Brain pericyte (primary cell): ENCODE results near the gene ARHGAP44.

Experiments
- DNase-seq: peaks from one replicate; pipeline ENCODE4 v3.0.0-alpha.2; 2012; ENCODE audit warnings: low read depth, low spot score

ARHGAP44 gene, protein sequence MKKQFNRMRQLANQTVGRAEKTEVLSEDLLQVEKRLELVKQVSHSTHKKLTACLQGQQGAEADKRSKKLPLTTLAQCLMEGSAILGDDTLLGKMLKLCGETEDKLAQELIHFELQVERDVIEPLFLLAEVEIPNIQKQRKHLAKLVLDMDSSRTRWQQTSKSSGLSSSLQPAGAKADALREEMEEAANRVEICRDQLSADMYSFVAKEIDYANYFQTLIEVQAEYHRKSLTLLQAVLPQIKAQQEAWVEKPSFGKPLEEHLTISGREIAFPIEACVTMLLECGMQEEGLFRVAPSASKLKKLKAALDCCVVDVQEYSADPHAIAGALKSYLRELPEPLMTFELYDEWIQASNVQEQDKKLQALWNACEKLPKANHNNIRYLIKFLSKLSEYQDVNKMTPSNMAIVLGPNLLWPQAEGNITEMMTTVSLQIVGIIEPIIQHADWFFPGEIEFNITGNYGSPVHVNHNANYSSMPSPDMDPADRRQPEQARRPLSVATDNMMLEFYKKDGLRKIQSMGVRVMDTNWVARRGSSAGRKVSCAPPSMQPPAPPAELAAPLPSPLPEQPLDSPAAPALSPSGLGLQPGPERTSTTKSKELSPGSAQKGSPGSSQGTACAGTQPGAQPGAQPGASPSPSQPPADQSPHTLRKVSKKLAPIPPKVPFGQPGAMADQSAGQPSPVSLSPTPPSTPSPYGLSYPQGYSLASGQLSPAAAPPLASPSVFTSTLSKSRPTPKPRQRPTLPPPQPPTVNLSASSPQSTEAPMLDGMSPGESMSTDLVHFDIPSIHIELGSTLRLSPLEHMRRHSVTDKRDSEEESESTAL

DNA sequence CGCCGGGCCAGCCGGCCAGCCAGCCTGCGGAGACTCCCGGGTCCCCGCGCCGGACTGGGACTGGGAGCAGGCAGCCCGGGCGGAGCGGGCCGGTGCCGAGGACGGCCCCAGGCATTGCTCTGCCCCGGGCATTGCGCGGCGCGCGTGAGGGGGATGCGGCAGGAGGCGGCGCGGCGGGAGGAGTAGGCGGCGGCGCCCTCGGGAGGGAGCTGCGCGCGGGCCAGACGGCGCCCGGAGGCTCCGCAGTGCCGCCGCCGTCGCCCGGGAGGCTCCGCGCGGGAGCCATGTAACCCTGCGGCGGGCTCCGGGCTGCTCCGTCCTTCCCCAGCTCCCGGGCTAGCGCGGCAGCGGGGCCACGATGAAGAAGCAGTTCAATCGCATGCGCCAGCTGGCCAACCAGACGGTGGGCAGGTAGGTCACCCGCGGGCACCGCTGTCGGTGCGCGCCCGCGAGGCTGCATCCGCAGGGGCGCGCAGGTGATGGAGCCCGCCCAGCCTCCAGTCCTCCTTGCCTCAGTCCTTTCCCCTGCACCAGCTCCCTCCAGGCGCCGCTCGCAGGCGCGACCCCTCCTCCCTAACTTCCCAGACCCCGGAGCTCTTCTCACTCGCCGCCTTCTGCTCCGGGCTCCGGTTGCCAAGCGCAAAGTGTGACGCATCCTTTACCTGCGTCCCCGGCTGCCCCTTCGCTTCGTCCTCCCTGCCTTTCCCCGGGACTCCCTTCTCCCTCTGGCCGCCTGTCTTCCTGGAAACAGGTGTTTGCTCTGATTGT is at the start of gene ARHGAP44:
ARHGAP44 (plus strand) TSS at position 18 of the 768 bp plus-strand sequence; CDS start at position 359, 341 bp downstream.
- DNase-seq, result no peak

DNA sequence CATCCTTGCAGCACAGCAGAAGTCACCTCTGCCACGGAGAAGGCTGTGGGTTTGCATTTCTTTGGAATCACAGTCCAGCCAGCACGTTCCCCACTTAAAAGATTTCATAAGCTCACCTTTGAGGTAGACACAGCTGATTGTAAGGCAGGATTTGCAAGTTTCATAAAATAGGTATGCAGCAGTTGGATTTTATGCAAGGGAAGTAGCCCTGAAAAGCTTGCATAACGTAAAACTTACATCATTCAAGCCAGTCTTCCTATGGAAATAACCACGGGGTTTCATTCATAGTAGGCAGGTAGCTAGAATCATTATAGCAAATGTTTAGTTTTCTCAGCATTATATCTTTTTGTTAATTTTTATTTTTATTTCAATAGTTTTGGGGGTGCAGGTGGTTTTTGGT is 49.8 kb upstream of the ARHGAP44 start:
- no peak for DNase-seq

DNA sequence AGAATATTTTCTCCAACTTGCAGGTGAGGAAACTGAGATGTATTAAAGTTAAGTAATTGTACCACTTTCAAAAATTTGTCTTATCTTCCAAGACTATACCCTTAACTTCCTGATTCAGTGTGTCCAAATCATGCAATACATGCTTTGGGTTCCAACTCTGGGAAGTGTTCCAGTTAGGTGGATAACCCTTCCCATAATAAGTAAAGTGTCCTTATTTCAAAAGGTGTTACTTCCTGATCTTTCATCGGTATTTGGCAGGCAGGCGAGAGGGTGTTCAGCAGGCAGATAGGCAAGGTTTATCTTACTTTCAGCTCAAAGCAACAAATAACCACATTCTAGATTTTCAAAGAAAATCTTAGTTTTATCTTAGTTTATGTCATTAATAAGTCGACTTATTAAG is 46.3 kb upstream of the ARHGAP44 start:
- DNase-seq, result no peak

DNA sequence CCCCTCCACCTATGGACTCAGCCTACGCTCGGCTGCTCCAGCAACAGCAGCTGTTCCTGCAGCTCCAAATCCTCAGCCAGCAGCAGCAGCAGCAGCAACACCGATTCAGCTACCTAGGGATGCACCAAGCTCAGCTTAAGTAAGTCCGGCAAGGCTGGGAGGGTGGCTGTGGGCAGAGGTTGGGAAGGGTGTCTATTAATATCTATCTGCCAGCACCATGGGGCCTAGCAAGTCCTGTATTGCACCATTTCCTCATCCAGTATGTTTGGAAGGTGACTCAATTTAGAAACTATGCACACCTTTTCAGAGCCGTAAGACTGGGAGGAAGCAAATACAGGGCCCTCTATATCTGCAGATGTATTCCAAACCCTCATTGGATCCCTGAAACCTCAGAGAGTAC is 45.0 kb upstream of the ARHGAP44 start:
- no peak for DNase-seq

DNA sequence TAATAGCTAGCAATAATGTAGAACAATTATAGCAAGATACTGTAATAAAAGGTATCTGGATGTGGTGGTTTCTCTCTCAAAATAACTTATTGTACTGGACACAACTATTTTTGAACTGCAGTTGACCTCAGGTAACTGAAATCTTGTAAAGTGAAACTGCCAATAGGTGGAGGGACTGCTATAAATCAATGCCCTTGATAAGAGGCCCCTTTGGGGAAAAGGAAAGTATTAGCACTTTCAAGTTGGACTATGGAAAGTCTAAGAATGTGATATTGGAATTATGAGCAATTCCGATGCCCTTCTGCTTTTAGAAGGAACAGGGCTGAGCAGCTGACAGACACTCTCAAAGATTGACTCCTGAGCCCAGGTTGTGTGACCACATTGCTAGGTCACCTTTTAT is 44.5 kb upstream of the ARHGAP44 start:
- no peak for DNase-seq

DNA sequence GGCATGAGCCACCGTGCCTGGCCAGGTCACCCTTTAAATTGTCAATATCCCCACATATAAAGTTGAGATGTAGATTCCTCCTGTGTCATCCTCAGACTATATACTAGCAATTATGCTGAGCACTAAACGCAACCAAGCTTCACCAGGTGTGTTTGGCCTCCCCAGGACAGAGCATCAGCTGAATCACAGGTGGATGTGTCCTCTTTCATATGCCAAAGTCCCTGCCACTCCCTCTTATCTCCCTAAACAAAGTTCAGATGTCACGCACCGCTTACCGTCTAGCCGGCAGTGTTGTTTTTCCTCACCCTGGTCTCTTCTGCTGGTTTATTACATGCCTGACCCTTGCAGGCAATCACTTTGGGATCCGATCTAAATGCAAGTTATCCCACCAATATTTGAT is 43.8 kb upstream of the ARHGAP44 start:
- no peak for DNase-seq

DNA sequence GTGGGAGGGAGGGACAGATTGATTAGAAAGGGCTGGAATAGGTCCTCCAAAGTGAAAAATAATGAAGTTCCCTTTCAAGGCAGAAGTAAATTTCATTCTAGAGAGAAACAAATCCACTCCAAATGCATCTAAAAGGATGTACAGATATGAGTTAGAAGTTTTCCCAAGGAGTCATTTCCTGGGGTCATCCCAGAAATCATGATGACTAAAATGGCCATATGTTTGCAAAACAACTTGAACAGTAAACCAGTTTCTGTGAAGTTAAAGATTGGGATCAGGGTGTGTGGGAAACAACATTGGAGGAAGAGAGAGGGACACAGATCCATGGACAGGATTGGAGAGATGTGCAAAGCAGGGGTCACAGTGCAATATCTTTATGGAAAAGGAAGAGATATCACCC is 32.5 kb upstream of the ARHGAP44 start:
- DNase-seq, result no peak

DNA sequence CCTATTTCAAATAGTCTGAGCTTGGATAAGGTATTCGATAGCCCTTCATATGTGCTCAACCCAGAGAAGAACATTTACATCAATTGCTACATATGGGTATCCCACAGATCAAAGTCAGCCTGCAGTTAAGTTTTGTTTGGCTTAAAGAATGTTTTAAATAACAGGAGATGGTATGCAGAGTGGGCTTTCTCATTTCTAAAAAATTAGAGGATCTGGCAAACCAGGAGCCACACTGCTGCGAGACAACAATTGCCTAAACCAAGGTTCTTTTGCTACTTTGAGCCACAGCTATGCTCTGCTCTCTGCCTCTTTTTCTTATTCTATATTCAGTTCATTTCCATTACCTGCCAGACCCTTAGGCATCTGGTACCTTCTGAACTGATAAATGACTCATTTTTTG is 30.2 kb upstream of the ARHGAP44 start:
- DNase-seq, result no peak

DNA sequence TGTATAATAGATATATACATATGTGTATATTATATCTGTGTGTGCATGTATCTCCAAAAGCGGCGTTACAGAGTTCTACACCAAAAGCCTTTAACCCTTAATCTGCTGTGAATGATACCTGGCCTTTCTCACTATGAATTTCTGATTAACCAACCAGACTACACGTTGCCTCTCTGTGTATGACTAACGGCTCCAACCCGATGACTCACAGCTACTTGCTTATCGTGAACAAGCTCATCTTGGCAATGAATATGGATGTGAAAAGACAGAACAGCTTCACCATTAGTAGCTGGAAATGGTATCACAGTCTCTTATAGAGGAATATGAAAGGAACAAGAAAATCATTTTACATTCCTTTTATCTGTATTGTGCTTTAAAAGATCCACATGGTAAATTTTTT is 23.8 kb upstream of the ARHGAP44 start:
- DNase-seq, result no peak

DNA sequence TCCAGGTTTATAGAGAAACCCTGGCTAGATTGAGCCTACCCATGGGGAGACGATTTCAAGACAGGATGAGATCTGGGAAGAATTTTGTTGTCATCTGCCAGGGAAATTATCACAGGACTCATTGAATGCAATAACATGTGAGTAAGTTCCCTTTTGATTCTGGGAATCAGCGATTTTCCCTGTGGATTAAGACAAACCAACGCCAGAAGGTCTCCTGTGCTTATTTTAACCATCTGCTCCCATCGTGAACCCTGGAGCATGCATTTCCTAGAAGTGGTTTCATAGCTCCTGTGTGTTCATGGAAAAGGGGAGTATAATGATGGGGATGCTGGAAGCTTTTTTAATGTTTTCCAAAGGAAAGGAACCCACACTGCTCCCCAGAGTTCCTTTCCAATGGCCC is 21.0 kb upstream of the ARHGAP44 start:
- DNase-seq, result no peak

DNA sequence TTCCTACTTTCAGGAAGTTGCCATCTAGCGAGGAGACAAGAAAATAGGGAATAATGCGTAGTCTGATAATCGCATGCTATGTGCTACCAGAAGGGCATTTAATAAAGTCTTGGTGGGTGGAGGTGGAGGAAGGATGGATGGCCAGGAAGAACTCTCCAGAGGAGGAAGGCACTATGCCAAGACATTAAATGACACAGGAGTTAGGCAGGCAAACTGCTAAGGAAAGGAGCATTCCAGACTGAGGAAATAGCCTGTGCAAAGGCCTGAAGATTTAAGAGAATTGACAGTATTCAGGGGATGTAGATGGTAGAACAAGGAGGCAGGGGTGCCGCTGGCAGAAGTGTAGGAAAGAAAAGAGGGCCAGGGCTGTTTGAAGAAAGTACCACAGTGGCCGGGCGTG is 19.3 kb upstream of the ARHGAP44 start:
- no peak for DNase-seq

DNA sequence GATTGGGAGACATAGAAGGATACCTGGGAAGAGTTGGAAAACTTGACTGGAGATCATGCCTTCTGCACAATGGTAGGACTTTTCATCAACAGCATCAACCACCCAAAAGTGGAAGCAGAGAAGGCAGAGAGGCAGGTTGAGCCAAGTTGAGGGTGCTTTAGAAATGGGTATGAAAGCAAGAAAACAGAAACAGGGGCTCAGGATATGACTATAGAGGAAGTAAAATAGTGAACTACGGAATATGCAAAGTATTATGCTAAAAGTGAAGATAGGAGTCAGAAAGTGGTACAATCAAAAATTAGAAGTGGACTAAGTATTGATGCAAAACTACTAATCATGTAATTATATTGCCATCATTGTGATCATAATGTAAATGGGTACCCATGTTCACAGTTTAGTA is 16.1 kb upstream of the ARHGAP44 start:
- DNase-seq, result no peak

DNA sequence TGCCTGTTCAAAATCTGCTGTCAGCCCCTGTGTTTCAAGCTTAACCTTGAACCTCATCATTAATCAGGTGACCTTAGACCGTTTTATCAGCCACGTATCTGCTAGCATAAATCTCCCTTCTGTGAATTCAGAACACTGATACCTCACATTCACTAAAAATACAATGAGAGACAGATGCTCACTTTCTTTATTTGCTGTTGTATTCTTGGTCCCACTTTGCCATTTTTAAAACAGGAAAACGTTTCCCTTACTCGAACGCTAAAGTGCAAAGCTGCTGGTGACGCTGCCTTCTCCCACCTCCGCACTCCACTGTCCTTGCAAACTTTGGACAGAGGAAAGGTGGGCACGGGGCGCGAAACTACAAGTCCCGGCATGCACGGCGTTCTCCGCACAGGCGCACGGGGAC is 220 bp upstream of the ARHGAP44 start:
- DNase-seq, result no peak

DNA sequence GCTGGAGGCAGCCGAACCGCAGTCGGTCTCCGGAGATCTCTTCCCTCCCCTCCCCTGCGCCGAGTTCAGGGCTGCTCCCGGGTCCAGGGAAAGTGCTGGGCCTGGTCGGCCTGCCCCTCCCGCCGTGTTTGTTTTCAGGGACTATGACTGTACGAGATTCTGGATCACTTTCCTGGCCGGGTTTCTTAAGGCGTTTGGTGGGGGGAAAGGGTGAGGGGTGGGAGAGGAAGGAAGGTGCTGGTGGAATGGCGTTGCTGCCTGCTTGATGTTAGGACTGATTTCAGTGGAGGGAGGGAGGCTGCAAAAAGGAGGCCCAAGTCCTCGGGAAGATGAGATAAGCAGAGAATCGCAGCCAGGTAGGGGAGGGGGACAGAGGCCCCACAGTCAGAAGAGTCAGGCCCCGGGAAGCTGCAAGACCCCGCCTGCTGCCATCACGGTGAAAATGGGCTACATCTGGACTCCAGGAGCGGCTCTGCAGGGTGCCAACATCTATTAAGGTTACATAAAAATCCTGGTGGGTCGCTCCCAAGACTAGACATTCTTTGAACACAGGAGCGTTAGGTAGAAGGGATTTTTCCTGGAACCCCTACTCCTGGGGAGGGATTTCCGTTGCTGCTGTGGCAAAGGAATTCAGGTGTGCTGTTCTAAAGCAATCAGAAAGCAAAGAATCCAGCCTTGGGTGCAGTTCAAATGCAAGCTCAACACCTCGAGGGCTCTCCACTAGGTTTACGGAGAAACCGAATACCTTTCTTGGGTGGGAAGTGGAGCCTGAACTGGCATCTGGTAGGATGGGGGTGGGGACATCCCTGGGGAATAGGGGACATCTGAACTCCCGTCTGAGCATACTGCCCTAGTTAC is 1.2 kb downstream of the ARHGAP44 start:
- DNase-seq, result no peak

DNA sequence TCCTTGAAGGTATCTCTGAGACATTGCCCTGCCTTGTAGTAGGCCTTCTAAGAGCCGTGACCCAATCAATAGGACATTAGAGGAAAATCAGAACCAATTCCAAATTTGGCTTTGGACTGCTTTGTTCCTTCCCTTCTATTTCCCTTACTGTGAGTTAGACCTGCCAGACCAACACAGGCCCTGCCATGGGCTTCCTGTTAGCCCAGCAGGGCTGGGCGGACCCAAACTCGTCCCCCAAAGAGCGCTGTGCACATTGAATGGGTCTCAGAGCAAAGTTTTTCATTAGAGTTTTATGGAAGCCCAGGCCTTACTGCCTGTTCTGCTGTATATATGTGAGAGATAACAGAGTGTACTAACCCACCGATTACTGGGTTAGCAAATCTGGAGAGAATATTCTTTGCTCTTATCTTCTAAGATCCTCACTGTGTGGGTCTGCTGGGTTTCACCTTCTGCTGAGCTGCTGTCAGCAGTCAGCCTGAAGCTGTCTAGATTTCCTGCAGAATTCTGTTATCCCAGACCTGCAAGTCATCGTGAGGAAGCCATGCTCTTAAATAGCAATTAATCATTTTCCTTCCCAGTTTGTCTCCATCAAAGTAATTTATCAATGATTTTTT is 5.7 kb downstream of the ARHGAP44 start:
- DNase-seq, result no peak

DNA sequence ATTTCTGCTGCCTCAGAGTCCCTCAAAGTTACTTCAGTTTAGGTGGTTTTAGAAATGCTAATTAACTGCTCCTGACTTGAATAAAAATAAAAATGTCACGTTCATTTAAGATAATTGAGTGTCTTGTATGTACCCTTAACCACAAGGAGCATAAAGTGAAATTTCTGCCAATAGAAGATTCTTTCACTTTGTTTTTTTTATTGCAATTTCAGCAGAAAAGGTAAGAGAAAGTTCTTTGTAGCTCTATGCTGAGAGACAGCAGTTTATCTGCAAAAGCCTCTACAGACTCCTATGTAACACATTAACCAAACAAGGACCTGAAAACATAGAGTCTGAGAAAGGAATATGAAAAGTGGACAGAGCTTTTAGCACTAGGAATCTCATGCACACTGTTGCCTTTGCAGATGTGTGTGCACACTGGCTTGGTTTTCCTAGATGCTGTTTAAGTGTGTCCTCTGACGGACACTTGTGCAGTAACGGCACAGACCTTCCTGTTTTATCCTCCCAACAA is 11.6 kb downstream of the ARHGAP44 start:
- no peak for DNase-seq

DNA sequence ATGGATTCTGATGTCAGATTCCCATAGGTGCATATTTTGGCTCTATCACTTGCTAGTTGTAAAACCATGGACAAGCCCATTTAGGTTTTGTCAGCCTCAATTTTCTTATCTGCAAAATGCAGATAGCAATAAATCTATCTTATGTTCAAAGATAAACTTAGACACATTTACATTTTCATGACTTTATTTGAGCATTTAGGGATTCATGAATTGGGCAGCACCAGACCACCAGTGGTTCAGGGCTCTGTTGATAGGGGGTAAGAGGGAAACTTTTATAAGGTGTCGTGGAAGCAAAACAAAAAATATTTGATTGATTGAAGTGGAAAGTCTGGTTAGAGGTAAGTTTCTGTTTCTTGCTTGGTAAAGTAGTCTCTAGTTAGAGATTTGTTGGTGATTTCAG is 17.3 kb downstream of the ARHGAP44 start:
- no peak for DNase-seq

DNA sequence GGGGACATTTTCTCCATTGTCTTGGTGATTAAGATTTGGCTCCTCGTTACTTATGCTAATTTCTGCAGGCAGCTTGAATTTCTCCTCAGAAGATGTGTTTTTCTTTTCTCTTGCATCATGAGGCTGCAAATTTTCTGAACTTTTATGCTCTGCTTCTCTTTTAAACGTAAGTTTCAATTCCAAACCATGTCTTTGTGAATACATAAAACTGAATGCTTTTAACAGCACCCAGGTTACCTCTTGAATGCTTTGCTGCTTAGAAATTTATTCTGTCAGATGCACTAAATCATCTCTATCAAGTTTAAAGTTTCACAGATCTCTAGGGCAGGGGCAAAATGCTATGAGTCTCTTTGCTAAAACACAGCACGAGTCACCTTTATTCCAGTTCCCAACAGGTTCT is 19.4 kb downstream of the ARHGAP44 start:
- DNase-seq, result no peak

DNA sequence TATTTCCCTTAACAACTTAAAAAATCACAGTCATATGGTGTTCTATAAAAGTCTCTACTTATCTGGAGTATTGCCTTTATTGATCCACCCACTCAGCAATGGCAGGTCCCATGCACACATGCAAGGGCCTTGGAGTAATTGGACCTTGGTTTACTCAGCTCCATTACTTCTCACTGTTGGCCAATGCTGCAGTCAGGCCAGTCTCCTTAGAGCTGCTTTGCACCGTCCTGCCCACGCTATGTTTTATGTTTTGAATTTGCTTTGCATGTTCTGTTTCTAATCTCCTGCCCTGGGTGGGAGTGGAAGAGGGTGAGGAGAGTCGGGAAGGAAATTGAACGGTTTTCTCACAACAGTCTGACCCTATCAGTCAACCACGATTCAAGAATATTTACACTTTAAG is 23.6 kb downstream of the ARHGAP44 start:
- DNase-seq, result no peak

DNA sequence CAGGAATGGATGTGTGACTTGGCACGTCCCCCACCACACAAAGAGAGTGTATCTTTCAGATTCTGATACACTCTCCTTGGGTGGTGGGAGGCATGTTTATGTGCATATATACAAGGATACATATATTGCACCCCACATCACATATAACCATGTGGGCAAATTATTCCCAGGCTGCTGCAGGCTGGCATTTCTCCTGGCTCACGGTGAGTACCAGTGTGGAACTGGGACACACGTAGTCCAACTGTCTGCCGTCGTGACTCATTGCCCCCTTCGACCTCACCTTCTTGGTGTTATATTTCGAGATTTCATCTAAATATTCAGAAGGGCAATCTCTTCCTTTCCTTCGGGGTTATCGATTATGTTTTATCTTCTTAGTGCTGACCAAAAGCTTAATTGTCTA is 24.4 kb downstream of the ARHGAP44 start:
- DNase-seq, result no peak

DNA sequence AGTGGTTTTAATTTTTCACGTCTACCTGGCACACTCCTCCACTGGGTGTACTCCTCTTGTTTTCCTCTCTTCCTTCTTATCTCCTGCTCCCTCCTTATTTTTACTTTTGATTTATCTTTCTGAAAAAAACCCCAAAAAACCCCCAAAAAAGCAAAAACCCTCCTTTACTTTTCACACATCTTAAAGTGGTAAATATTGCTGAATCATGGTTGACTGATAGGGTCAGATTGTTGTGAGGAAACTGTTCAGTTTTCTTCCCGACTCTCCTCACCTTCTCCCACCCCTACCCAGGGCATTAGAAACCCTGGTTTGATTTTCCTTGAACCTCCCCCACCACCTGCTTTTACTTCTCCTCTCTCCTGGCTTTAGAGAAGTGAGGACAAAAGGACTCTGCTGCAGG is 25.4 kb downstream of the ARHGAP44 start:
- no peak for DNase-seq
